Large intestine (tissue), 3 donors: ENCODE measurements around the gene NKTR. TPM values are rescaled to one million over a fixed set of nuclear protein-coding genes. Genes with fewer than 3 reads are reported as not detected.

Source experiments
- DNase-seq, 2 donors: peaks; one replicate each; pipeline versions ENCODE4 v3.0.0 to v3.0.0-alpha.2; 2013
- H3K27ac ChIP-seq: one replicate; pipeline ENCODE4 v1.5.1; 2013; ENCODE audit warnings: low read length
- H3K27me3 ChIP-seq: 2 replicates; pipeline ENCODE4 v1.6.1; 2013; ENCODE audit warnings: low read length; ENCODE audit not compliant: control insufficient read depth, insufficient read depth
- H3K36me3 ChIP-seq: 2 replicates; pipeline ENCODE4 v1.6.1; 2013; ENCODE audit warnings: low read length; ENCODE audit not compliant: control insufficient read depth, insufficient read depth
- H3K4me1 ChIP-seq: one replicate; pipeline ENCODE4 v1.6.1; 2013; ENCODE audit warnings: low read length; ENCODE audit not compliant: control insufficient read depth, insufficient read depth
- H3K4me3 ChIP-seq: one replicate; pipeline ENCODE4 v1.5.1; 2013; ENCODE audit warnings: low read length
- H3K9me3 ChIP-seq: one replicate; pipeline ENCODE4 v1.6.1; 2013; ENCODE audit warnings: mild to moderate bottlenecking, low read depth, low read length, moderate library complexity; ENCODE audit not compliant: control insufficient read depth
- WGBS: methylation state at CpG from one replicate; pipeline ENCODE4 v1.1.5; 2013; ENCODE audit warnings: low lambda C conversion rate; ENCODE audit not compliant: insufficient coverage; 5-methylcytosine and 5-hydroxymethylcytosine counted together
- polyA plus RNA-seq: library from polyadenylated mRNA; unstranded; fragments of 120-200 nt; gene quantifications from one replicate; pipeline ENCODE4 v1.2.1, GENCODE V29; 2013

Gene NKTR
- polyA plus RNA-seq, 1 donor = 138 TPM

DNA sequence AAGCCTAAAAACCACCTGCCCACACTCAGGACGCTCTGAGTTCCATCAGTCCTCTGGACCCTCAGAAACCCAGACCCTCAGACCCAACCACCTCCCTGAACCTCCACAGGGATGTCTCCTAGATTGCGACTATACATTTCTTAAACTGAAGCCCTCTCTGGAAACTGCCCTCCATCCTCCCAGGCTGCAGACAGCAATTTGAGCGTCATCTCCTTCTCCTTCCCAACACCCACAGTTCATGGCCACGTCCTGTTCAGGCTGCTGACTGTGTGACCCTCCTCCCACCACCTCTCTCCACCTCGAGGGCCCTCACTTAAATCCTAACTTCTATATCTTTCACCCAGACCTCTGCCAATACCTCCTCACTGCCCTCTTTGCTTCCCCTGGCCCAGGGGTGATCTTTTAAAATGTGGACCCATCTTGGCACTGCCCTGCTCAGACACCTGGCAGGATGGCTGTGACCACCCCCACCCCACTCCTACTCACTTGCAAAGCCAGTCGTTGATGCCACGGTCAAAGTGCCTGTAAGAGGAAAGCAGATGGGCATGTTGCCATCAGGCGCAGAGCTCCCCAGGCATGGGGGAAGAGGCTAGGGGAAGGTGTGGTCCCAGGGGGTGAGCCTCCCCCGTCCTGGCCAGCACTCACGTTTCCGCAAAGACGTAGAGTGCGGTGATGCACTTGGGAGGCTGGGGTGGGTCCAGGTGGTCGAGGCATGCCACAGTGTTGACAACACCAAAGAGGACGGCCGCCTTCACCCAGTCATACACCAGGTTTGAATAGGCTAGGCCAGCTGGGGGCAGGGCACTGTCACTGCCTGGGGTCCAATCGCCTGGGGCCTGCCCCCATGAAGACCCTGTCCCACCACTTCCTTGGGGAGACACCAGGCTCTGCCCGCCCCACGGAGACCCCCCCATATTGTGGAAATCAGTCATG is 96.1 kb downstream of the NKTR start:
- Histone ChIP-seq H3K9me3 (no peaks in the 10 kb centered on the region), H3K4me3 (no peak overlapping the region), H3K27ac (no peak overlapping the region), H3K27me3 (peaks cover 6% of the 10 kb centered on the region), H3K36me3 (no peaks in the 10 kb centered on the region), H3K4me1 (no peaks in the 10 kb centered on the region)
- no peak for DNase-seq
- 100% methylated on average over 1 of the region's 19 CpGs for WGBS

DNA sequence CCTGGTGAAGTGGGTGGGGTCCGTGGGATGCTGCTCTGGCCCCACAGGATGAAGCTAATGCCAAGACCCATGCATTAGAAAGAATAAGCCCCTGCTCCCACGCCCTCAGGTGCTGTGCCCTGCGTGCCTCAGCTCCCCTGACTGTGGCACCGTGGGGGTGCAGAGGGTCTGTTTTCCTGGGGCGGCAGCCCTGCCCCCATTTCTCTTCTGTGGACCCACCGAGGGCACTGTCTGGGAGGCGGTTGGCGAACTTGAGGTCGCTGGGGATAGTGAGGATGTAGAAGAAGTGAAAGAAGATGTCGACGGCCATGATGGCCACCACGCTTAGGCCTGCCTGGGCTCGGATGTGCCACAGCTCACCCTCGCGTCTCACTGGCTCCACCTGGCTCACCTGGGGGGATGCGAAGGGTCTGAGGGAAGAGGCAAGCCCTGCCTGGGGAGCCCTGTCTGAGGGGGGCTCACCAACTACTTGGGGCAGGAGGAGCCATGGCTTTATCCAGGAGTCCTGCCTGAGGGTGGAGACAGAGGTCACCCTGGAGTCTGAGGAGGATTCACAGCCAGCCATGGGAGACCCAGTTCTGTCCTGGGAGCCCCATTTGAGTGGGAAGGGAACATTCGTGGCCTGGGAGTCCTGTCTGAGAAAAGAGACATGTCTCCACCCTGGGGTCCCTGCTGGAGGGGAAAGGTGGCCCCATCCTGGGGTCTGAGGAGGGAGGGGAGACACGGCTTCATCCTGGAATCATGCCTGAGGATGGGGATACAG is 97.0 kb downstream of the NKTR start:
- no peak overlapping the region for H3K27ac ChIP-seq
- DNase-seq = no peak
- H3K27me3 ChIP-seq = peaks cover 6% of the 10 kb centered on the region
- no peaks in the 10 kb centered on the region for H3K9me3 ChIP-seq
- no peak overlapping the region for H3K4me3 ChIP-seq
- no peaks in the 10 kb centered on the region for H3K36me3 ChIP-seq
- no CpG with 5 or more reads among the region's 18 CpGs for WGBS
- no peaks in the 10 kb centered on the region for H3K4me1 ChIP-seq

Other genes starting within 250 kb of the NKTR start
- gene LYZL4, start 190.1 kb upstream of the NKTR start, polyA plus RNA-seq = not detected
- gene VIPR1, start 98.0 kb upstream of the NKTR start, polyA plus RNA-seq = 75.3 TPM
- gene SEC22C, start 18.7 kb upstream of the NKTR start, polyA plus RNA-seq = 49.2 TPM
- 47.5 TPM for gene SS18L2, start 9.8 kb upstream of the NKTR start, polyA plus RNA-seq
- gene ZBTB47, start 53.0 kb downstream of the NKTR start, polyA plus RNA-seq = 12.5 TPM
- gene KLHL40, start 84.9 kb downstream of the NKTR start, polyA plus RNA-seq = 0.25 TPM
- 0.18 TPM for gene HHATL, start 102.1 kb downstream of the NKTR start, polyA plus RNA-seq
- gene CCDC13, start 172.6 kb downstream of the NKTR start, polyA plus RNA-seq = 0.40 TPM
- 119 TPM for gene HIGD1A, start 203.8 kb downstream of the NKTR start, polyA plus RNA-seq
- 2.6 TPM for gene ACKR2, start 208.8 kb downstream of the NKTR start, polyA plus RNA-seq